ENCODE results near the gene CIDEC.

Gene CIDEC

GRCh38 chr3:9879830-9880549 is at the start of gene CIDEC:
CIDEC (minus strand) TSS chr3:9880253; CDS start chr3:9878486, 1,767 bp downstream.
- DNase-seq (ENCODE audit: insufficient read length, low spot score) (no peak), FAIRE-seq (no peak)
- TF ChIP-seq POLR2A (IDR thresholded peaks at IDR 0.05; ENCODE audit: low read depth, low read length) = no peak

- DNase-seq (ENCODE audit: insufficient read length, low spot score) (no peak), FAIRE-seq (no peak)
- no peak for TF ChIP-seq POLR2A (IDR thresholded peaks at IDR 0.05; ENCODE audit: low read depth, low read length)
Observed at GRCh38 chr3:9928158-9928557, 48.1 kb upstream of the CIDEC start.

- no peak for FAIRE-seq
- TF ChIP-seq POLR2A (IDR thresholded peaks at IDR 0.05; ENCODE audit: low read depth, low read length) = 0 out of 2 replicates have a peak, but pooled peaks have one; percentile 1
- no peak for DNase-seq (ENCODE audit: insufficient read length, low spot score)
Observed at GRCh38 chr3:9918261-9919038, 38.4 kb upstream of the CIDEC start.

- TF ChIP-seq POLR2A (IDR thresholded peaks at IDR 0.05; ENCODE audit: low read depth, low read length) = 0 out of 2 replicates have a peak, but pooled peaks have one; percentile 4
- no peak for FAIRE-seq
- no peak for DNase-seq (ENCODE audit: insufficient read length, low spot score)
Observed at GRCh38 chr3:9917820-9918219, 37.8 kb upstream of the CIDEC start.

- FAIRE-seq (peak; percentile 86), DNase-seq (ENCODE audit: insufficient read length, low spot score) (peak; percentile 94)
- 0 out of 2 replicates have a peak, but pooled peaks have one; percentile 28 for TF ChIP-seq POLR2A (IDR thresholded peaks at IDR 0.05; ENCODE audit: low read depth, low read length)
Observed at GRCh38 chr3:9916734-9917680, 37.0 kb upstream of the CIDEC start, which contains the start of gene IL17RC. IL17RC (plus strand) TSS chr3:9917098; CDS start chr3:9917316, 218 bp downstream.

- FAIRE-seq = no peak
- DNase-seq (ENCODE audit: insufficient read length, low spot score) = no peak
- no peak for TF ChIP-seq POLR2A (IDR thresholded peaks at IDR 0.05; ENCODE audit: low read depth, low read length)
Observed at GRCh38 chr3:9916346-9916733, 36.3 kb upstream of the CIDEC start.

- peak; percentile 43; the same call in 1 of the 2 replicates for TF ChIP-seq POLR2A (IDR thresholded peaks at IDR 0.05; ENCODE audit: low read depth, low read length)
- DNase-seq (ENCODE audit: insufficient read length, low spot score) = no peak
- FAIRE-seq = no peak
Observed at GRCh38 chr3:9915254-9916141, 35.4 kb upstream of the CIDEC start.

GRCh38 chr3:9914559-9915253 is 34.7 kb upstream of the CIDEC start:
- FAIRE-seq (no peak), DNase-seq (ENCODE audit: insufficient read length, low spot score) (no peak)
- no peak for TF ChIP-seq POLR2A (IDR thresholded peaks at IDR 0.05; ENCODE audit: low read depth, low read length)

- TF ChIP-seq POLR2A (IDR thresholded peaks at IDR 0.05; ENCODE audit: low read depth, low read length) = no peak
- no peak for DNase-seq (ENCODE audit: insufficient read length, low spot score)
- FAIRE-seq = no peak
Observed at GRCh38 chr3:9914011-9914410, 34.0 kb upstream of the CIDEC start.

- DNase-seq (ENCODE audit: insufficient read length, low spot score) (no peak), FAIRE-seq (no peak)
- TF ChIP-seq POLR2A (IDR thresholded peaks at IDR 0.05; ENCODE audit: low read depth, low read length) = no peak
Observed at GRCh38 chr3:9913601-9914000, 33.5 kb upstream of the CIDEC start.

GRCh38 chr3:9912294-9912935 is 32.4 kb upstream of the CIDEC start:
- DNase-seq (ENCODE audit: insufficient read length, low spot score) = no peak
- no peak for FAIRE-seq
- TF ChIP-seq POLR2A (IDR thresholded peaks at IDR 0.05; ENCODE audit: low read depth, low read length) = no peak

GRCh38 chr3:9911863-9912262 is 31.8 kb upstream of the CIDEC start:
- TF ChIP-seq POLR2A (IDR thresholded peaks at IDR 0.05; ENCODE audit: low read depth, low read length) = no peak
- FAIRE-seq = no peak
- no peak for DNase-seq (ENCODE audit: insufficient read length, low spot score)
